Esophagus muscularis mucosa (tissue), 4 donors: Measurements from ENCODE around the gene DSCAML1. TPM values are rescaled to one million over a fixed set of nuclear protein-coding genes. Genes with fewer than 3 reads are reported as not detected.

Source experiments
- DNase-seq: peaks from one replicate; pipeline ENCODE4 v3.0.0-alpha.2; 2017; ENCODE audit errors: extremely low spot score
- H3K27ac ChIP-seq, 4 donors: fragments of 200-600 bp; sonication (generic); replicated peaks in 1 of 4; 1 replicate in 3 of 4; 2 replicates in 1 of 4; pipeline ENCODE4 v1.5.1; 2016 to 2019; ENCODE audit warnings: mild to moderate bottlenecking in 1 of 4
- H3K27me3 ChIP-seq, 4 donors: fragments of 200-600 bp; sonication (generic); one replicate each; pipeline versions ENCODE4 v1.5.1 to v1.6.0; 2016 to 2019
- H3K36me3 ChIP-seq, 4 donors: fragments of 200-600 bp; sonication (generic); one replicate each; pipeline ENCODE4 v1.5.1; 2016 to 2019
- H3K4me1 ChIP-seq, 4 donors: fragments of 200-600 bp; sonication (generic); one replicate each; pipeline ENCODE4 v1.5.1; 2016 to 2019
- H3K4me3 ChIP-seq, 4 donors: fragments of 200-600 bp; sonication (generic); 1 replicate in 2 of 4; 2 replicates in 2 of 4; pipeline ENCODE4 v1.5.1; 2016 to 2019; ENCODE audit warnings: mild to moderate bottlenecking in 4 of 4, moderate library complexity in 1 of 4
- H3K9me3 ChIP-seq, 4 donors: fragments of 200-600 bp; sonication (generic); 1 replicate in 3 of 4; 2 replicates in 1 of 4; pipeline ENCODE4 v1.5.1; 2016 to 2019
- CTCF ChIP-seq, 3 experiments: fragments of 200-600 bp in 2 of 3; fragments of 450-650 bp in 1 of 3; sonication (generic) in 2 of 3; IDR thresholded peaks; one replicate each; pipeline ENCODE4 v1.5.1; 2017 to 2019; ENCODE audit warnings: antibody characterized with exemption in 3 of 3, mild to moderate bottlenecking in 2 of 3, moderate library complexity in 1 of 3
- EP300 ChIP-seq: sonication (generic); formaldehyde crosslinking; IDR thresholded peaks from one replicate; pipeline ENCODE4 v1.6.1; 2017; ENCODE audit warnings: antibody characterized with exemption
- POLR2A ChIP-seq: fragments of 450-650 bp; IDR thresholded peaks from one replicate; pipeline ENCODE4 v1.6.1; 2017; ENCODE audit warnings: antibody characterized with exemption, moderate library complexity, mild to moderate bottlenecking, low read depth
- POLR2AphosphoS5 ChIP-seq, 2 donors: sonication (generic); formaldehyde crosslinking; IDR thresholded peaks; one replicate each; pipeline ENCODE4 v1.6.1; 2017; ENCODE audit warnings: antibody characterized with exemption in 2 of 2
- WGBS: methylation state at CpG from one replicate; pipeline ENCODE4 v1.1.5; 2018; 5-methylcytosine and 5-hydroxymethylcytosine counted together
- intact Hi-C: fragments of 100-400 bp; cut with DNase I; formaldehyde crosslinking; loops from one replicate; pipeline ENCODE4 v1.15.1; 2023
- total RNA-seq, 4 donors: library from RNA; depleted of rRNA; stranded (reverse); fragments of >200 nt; gene quantifications; one replicate each; pipeline versions ENCODE4 v1.1.0 to v1.2.1, GENCODE V29; 2016

The DSCAML1 gene
- total RNA-seq, 4 donors from 2014 or later: 0.50 to 5.8 (median 1.2) TPM

GRCh38 chr11:117597071-117597470 lies 199.9 kb downstream of the DSCAML1 start:
- intact Hi-C loops: no loop called here
- H3K36me3 ChIP-seq: no peaks in the 10 kb centered on the region
- H3K4me3 ChIP-seq: no peak overlapping the region
- no peak for DNase-seq
- no peak for TF ChIP-seq POLR2AphosphoS5 (IDR thresholded peaks at IDR 0.05)
- no peak for TF ChIP-seq CTCF (IDR thresholded peaks at IDR 0.05)
- TF ChIP-seq POLR2A: no peak
- TF ChIP-seq EP300: no peak
- H3K27me3 ChIP-seq: peaks cover 0 to 35% (median 0%) of the 10 kb centered on the region in 4 donors
- no peak overlapping the region for H3K27ac ChIP-seq
- 48% methylated on average over 7 of the region's 7 CpGs for WGBS
- H3K9me3 ChIP-seq: no peaks in the 10 kb centered on the region
- H3K4me1 ChIP-seq: no peaks in the 10 kb centered on the region

- DNase-seq: no peak
- 63% methylated on average over 6 of the region's 6 CpGs for WGBS
- Histone ChIP-seq H3K27me3 (peaks cover 0 to 30% (median 0%) of the 10 kb centered on the region in 4 donors), H3K36me3 (no peaks in the 10 kb centered on the region), H3K9me3 (no peaks in the 10 kb centered on the region), H3K4me1 (no peaks in the 10 kb centered on the region), H3K27ac (no peak overlapping the region), H3K4me3 (no peak overlapping the region)
- TF ChIP-seq POLR2AphosphoS5 (IDR thresholded peaks at IDR 0.05): no peak
- no peak for TF ChIP-seq POLR2A
- TF ChIP-seq EP300: no peak
- intact Hi-C loops: no loop called here
Measured at GRCh38 chr11:117595440-117595839, 201.6 kb downstream of the DSCAML1 start.

- Histone ChIP-seq H3K27me3 (peaks cover 0 to 23% (median 0%) of the 10 kb centered on the region in 4 donors), H3K4me3 (no peak overlapping the region), H3K9me3 (no peaks in the 10 kb centered on the region), H3K4me1 (no peaks in the 10 kb centered on the region), H3K36me3 (no peaks in the 10 kb centered on the region), H3K27ac (no peak overlapping the region)
- TF ChIP-seq EP300 (no peak), POLR2A (no peak), CTCF (IDR thresholded peaks at IDR 0.05) (no peak), POLR2AphosphoS5 (IDR thresholded peaks at IDR 0.05) (no peak)
- intact Hi-C loops: no loop called here
- 63% methylated on average over 1 of the region's 1 CpG for WGBS
- no peak for DNase-seq
Measured at GRCh38 chr11:117594721-117595120, 202.3 kb downstream of the DSCAML1 start.

GRCh38 chr11:117593065-117593464 lies 204.0 kb downstream of the DSCAML1 start:
- WGBS: 92% methylated on average over 9 of the region's 10 CpGs
- no peak overlapping the region for H3K4me3 ChIP-seq
- H3K4me1 ChIP-seq: no peaks in the 10 kb centered on the region
- H3K27ac ChIP-seq: no peak overlapping the region
- DNase-seq: no peak
- H3K27me3 ChIP-seq: peaks cover 0 to 24% (median 0%) of the 10 kb centered on the region in 4 donors
- H3K9me3 ChIP-seq: no peaks in the 10 kb centered on the region
- intact Hi-C loops: no loop called here
- TF ChIP-seq EP300 (no peak), CTCF (IDR thresholded peaks at IDR 0.05) (no peak), POLR2AphosphoS5 (IDR thresholded peaks at IDR 0.05) (no peak), POLR2A (no peak)
- H3K36me3 ChIP-seq: no peaks in the 10 kb centered on the region

GRCh38 chr11:117591316-117592039 lies 205.5 kb downstream of the DSCAML1 start:
- WGBS: 60% methylated on average over 16 of the region's 16 CpGs
- H3K4me1 ChIP-seq: no peaks in the 10 kb centered on the region
- no peaks in the 10 kb centered on the region for H3K9me3 ChIP-seq
- DNase-seq: no peak
- intact Hi-C loops: no loop called here
- no peak overlapping the region for H3K4me3 ChIP-seq
- TF ChIP-seq EP300 (no peak), POLR2AphosphoS5 (IDR thresholded peaks at IDR 0.05) (no peak), POLR2A (no peak), CTCF (IDR thresholded peaks at IDR 0.05) (no peak)
- H3K36me3 ChIP-seq: no peaks in the 10 kb centered on the region
- peaks cover 0 to 19% (median 0%) of the 10 kb centered on the region in 4 donors for H3K27me3 ChIP-seq
- no peak overlapping the region for H3K27ac ChIP-seq
